HepG2 (cell line): ENCODE results near the gene TMPRSS15.

Experiments used
- BORCS8-MEF2B ChIP-seq: sonication (generic); formaldehyde crosslinking; IDR thresholded peaks from 2 replicates; pipeline ENCODE4 v1.8.0; 2022; ENCODE audit warnings: mild to moderate bottlenecking, missing genetic modification reagents
- CTCF ChIP-seq: sonication (generic); formaldehyde crosslinking; IDR thresholded peaks from 2 replicates; pipeline ENCODE4 v1.5.0; 2020; ENCODE audit warnings: mild to moderate bottlenecking, missing genetic modification reagents, moderate library complexity
- EZH2 ChIP-seq: conservative IDR thresholded peaks from 2 replicates; pipeline ENCODE4 v1.6.1; 2012; ENCODE audit warnings: mild to moderate bottlenecking, low read depth, low read length, moderate library complexity
- HDAC6 ChIP-seq: fragments of 200-600 bp; sonication (generic); IDR thresholded peaks from 2 replicates; pipeline ENCODE4 v1.7.0; 2017; ENCODE audit warnings: mild to moderate bottlenecking, antibody characterized with exemption, low read length, low read depth
- ONECUT2 ChIP-seq: sonication (generic); formaldehyde crosslinking; IDR thresholded peaks from 2 replicates; pipeline ENCODE4 v1.4.0; 2020; ENCODE audit warnings: missing genetic modification reagents
- PRDM10 ChIP-seq: sonication (generic); formaldehyde crosslinking; IDR thresholded peaks from 2 replicates; pipeline ENCODE4 v1.4.0; 2020; ENCODE audit warnings: low read depth, missing genetic modification reagents
- PREB ChIP-seq: sonication (generic); formaldehyde crosslinking; IDR thresholded peaks from 2 replicates; pipeline ENCODE4 v1.4.0; 2020; ENCODE audit warnings: missing genetic modification reagents
- TMF1 ChIP-seq: sonication (generic); formaldehyde crosslinking; IDR thresholded peaks from 2 replicates; pipeline ENCODE4 v1.8.1; 2022; ENCODE audit warnings: low read depth, missing genetic modification reagents
- ZBTB34 ChIP-seq: sonication (generic); formaldehyde crosslinking; IDR thresholded peaks from 2 replicates; pipeline ENCODE4 v1.8.0; 2022; ENCODE audit warnings: mild to moderate bottlenecking, missing genetic modification reagents
- ZNF670 ChIP-seq: sonication (generic); formaldehyde crosslinking; IDR thresholded peaks from 2 replicates; pipeline ENCODE4 v1.8.0; 2022; ENCODE audit warnings: mild to moderate bottlenecking, missing genetic modification reagents, borderline replicate concordance
- ZNF704 ChIP-seq: sonication (generic); formaldehyde crosslinking; IDR thresholded peaks from 2 replicates; pipeline ENCODE4 v1.8.1; 2023; ENCODE audit warnings: mild to moderate bottlenecking, inconsistent platforms, moderate library complexity, missing genetic modification reagents, borderline replicate concordance
- ZSCAN30 ChIP-seq: sonication (generic); formaldehyde crosslinking; IDR thresholded peaks from 2 replicates; pipeline ENCODE4 v1.5.0; 2020; ENCODE audit warnings: mild to moderate bottlenecking, missing genetic modification reagents

- TF ChIP-seq BORCS8-MEF2B (CRISPR knock-in tag) (no peak), ZBTB34 (no peak), HDAC6 (no peak), EZH2 (no peak), TMF1 (CRISPR knock-in tag) (no peak), ZNF670 (CRISPR knock-in tag) (no peak), ZSCAN30 (CRISPR knock-in tag) (no peak), CTCF (CRISPR knock-in tag) (no peak), ZNF704 (CRISPR knock-in tag) (no peak), PREB (CRISPR knock-in tag) (no peak), ONECUT2 (CRISPR knock-in tag) (no peak), PRDM10 (no peak)
These were observed 67.8 kb downstream of the TMPRSS15 start for GRCh38 chr21:18335651-18336236.
